Activated CD8-positive, alpha-beta T cell treated with anti-CD3 and anti-CD28 coated beads for 36 hours (primary cell): Measurements from ENCODE around the gene SINHCAF. TPM values are rescaled to one million over a fixed set of nuclear protein-coding genes. Genes with fewer than 3 reads are reported as not detected.

Experiments used
- ATAC-seq: fragments of 200-7000 bp; cut with Tn5 transposase; one replicate; pipeline ENCODE4 v1.10.0; 2021; ENCODE audit warnings: mild to moderate bottlenecking, moderate library complexity
- CTCF ChIA-PET: fragments of 350-600 bp; sonication (Branson Sonifier 250); formaldehyde crosslinking; loops from one replicate; lab custom pipeline; 2021; ENCODE audit warnings: antibody characterized with exemption; lab: Charles Lee
- POLR2A ChIA-PET: fragments of 350-600 bp; sonication (Branson Sonifier 250); formaldehyde crosslinking; loops from one replicate; lab custom pipeline; 2021; ENCODE audit warnings: antibody characterized with exemption; lab: Charles Lee
- DNase-seq: peaks from one replicate; pipeline ENCODE4 v3.0.0-alpha.2; 2020
- H3K27ac Mint-ChIP-seq: one replicate; pipeline ENCODE4 v1.8.0; 2021; ENCODE audit warnings: mild to moderate bottlenecking, mixed read lengths
- H3K27me3 Mint-ChIP-seq: one replicate; pipeline ENCODE4 v1.8.0; 2021; ENCODE audit warnings: mixed read lengths
- H3K36me3 Mint-ChIP-seq: one replicate; pipeline ENCODE4 v1.8.0; 2021; ENCODE audit warnings: low read depth, mixed read lengths
- H3K4me1 Mint-ChIP-seq: one replicate; pipeline ENCODE4 v1.8.0; 2021; ENCODE audit warnings: low read depth, mixed read lengths
- H3K4me3 Mint-ChIP-seq: one replicate; pipeline ENCODE4 v1.8.0; 2021; ENCODE audit warnings: mild to moderate bottlenecking, moderate library complexity, mixed read lengths
- H3K9me3 Mint-ChIP-seq: one replicate; pipeline ENCODE4 v1.8.0; 2021; ENCODE audit warnings: mixed read lengths
- CTCF ChIP-seq: fragments of 200-600 bp; IDR thresholded peaks from one replicate; pipeline ENCODE4 v1.8.0; 2022; ENCODE audit warnings: antibody characterized with exemption, mild to moderate bottlenecking
- intact Hi-C: fragments of 100-400 bp; cut with micrococcal nuclease; formaldehyde crosslinking; loops from one replicate; pipeline ENCODE4 v1.10.0; 2022
- total RNA-seq, 2 experiments: library from RNA; stranded (reverse); gene quantifications; one replicate each; pipeline ENCODE4 v1.2.3, GENCODE V29; 2021

Gene SINHCAF
- total RNA-seq, 2 experiments from 2014 or later: 171 to 184 TPM

- Mint-ChIP-seq H3K27ac (no peak overlapping the region), H3K9me3 (no peaks in the 10 kb centered on the region), H3K4me1 (no peaks in the 10 kb centered on the region), H3K36me3 (no peaks in the 10 kb centered on the region), H3K27me3 (peaks cover 2% of the 10 kb centered on the region), H3K4me3 (no peak overlapping the region)
- no peak for DNase-seq
- POLR2A ChIA-PET: no interaction called here
- no peak for ATAC-seq
- CTCF ChIA-PET: no interaction called here
- intact Hi-C loops: no loop called here
- no peak for TF ChIP-seq CTCF
Measured at GRCh38 chr12:31346267-31346666, 20.3 kb upstream of the SINHCAF start.

GRCh38 chr12:31343139-31343538 lies 17.2 kb upstream of the SINHCAF start:
- no peaks in the 10 kb centered on the region for H3K9me3 Mint-ChIP-seq
- no peak for TF ChIP-seq CTCF
- no peak overlapping the region for H3K27ac Mint-ChIP-seq
- intact Hi-C loops: no loop called here
- ATAC-seq: no peak
- CTCF ChIA-PET: no interaction called here
- H3K27me3 Mint-ChIP-seq: peaks cover 2% of the 10 kb centered on the region
- H3K36me3 Mint-ChIP-seq: no peaks in the 10 kb centered on the region
- no peak for DNase-seq
- H3K4me3 Mint-ChIP-seq: no peak overlapping the region
- no peaks in the 10 kb centered on the region for H3K4me1 Mint-ChIP-seq
- POLR2A ChIA-PET: no interaction called here

GRCh38 chr12:31342286-31342685 lies 16.3 kb upstream of the SINHCAF start:
- Mint-ChIP-seq H3K9me3 (no peaks in the 10 kb centered on the region), H3K27me3 (no peaks in the 10 kb centered on the region), H3K36me3 (no peaks in the 10 kb centered on the region), H3K27ac (no peak overlapping the region), H3K4me3 (no peak overlapping the region), H3K4me1 (no peaks in the 10 kb centered on the region)
- ChIA-PET CTCF (no interaction called here), POLR2A (no interaction called here)
- DNase-seq: no peak
- no peak for ATAC-seq
- no peak for TF ChIP-seq CTCF
- intact Hi-C loops: no loop called here

- Mint-ChIP-seq H3K4me3 (no peak overlapping the region), H3K27ac (no peak overlapping the region), H3K4me1 (no peaks in the 10 kb centered on the region), H3K36me3 (no peaks in the 10 kb centered on the region), H3K9me3 (no peaks in the 10 kb centered on the region), H3K27me3 (no peaks in the 10 kb centered on the region)
- CTCF ChIA-PET: no interaction called here
- TF ChIP-seq CTCF: no peak
- POLR2A ChIA-PET: no interaction called here
- ATAC-seq (no peak), DNase-seq (no peak)
- intact Hi-C loops: no loop called here
Measured at GRCh38 chr12:31339831-31340622, 14.1 kb upstream of the SINHCAF start.

GRCh38 chr12:31337952-31338351 lies 12.0 kb upstream of the SINHCAF start:
- ChIA-PET POLR2A (no interaction called here), CTCF (interaction anchor here (1.3 kb wide), 1 partner anchor 298 kb away, joined by 3 read pairs; no protein-coding TSS in a partner anchor)
- no peaks in the 10 kb centered on the region for H3K9me3 Mint-ChIP-seq
- no peak for ATAC-seq
- intact Hi-C loops: no loop called here
- no peak overlapping the region for H3K27ac Mint-ChIP-seq
- no peak for TF ChIP-seq CTCF
- no peaks in the 10 kb centered on the region for H3K27me3 Mint-ChIP-seq
- no peaks in the 10 kb centered on the region for H3K36me3 Mint-ChIP-seq
- H3K4me3 Mint-ChIP-seq: no peak overlapping the region
- H3K4me1 Mint-ChIP-seq: no peaks in the 10 kb centered on the region
- DNase-seq: no peak
